ENCODE measurements around the gene ALDH18A1.

DNA sequence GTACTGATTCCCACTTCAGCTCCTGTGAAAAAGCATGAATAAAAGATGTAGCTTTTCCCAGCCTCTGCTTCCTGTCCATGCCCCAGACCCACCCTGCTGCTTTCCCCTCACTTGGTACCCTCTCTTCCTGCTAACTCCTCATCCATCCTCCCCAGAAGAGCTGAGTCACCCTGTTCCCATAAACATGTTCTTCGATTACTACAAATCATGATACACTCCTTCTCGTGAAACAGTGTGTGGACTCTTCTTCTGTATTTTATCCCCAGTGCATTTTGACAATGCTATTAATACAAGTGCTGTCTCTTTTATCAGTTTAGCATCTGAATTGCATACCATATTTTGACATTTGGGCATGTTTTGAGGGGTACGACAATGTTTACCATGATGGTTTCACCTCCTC, 49.6 kb downstream of the ALDH18A1 start:
- TF ChIP-seq, protein P1, sequence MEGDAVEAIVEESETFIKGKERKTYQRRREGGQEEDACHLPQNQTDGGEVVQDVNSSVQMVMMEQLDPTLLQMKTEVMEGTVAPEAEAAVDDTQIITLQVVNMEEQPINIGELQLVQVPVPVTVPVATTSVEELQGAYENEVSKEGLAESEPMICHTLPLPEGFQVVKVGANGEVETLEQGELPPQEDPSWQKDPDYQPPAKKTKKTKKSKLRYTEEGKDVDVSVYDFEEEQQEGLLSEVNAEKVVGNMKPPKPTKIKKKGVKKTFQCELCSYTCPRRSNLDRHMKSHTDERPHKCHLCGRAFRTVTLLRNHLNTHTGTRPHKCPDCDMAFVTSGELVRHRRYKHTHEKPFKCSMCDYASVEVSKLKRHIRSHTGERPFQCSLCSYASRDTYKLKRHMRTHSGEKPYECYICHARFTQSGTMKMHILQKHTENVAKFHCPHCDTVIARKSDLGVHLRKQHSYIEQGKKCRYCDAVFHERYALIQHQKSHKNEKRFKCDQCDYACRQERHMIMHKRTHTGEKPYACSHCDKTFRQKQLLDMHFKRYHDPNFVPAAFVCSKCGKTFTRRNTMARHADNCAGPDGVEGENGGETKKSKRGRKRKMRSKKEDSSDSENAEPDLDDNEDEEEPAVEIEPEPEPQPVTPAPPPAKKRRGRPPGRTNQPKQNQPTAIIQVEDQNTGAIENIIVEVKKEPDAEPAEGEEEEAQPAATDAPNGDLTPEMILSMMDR (optimal IDR thresholded peaks at IDR 0.05 in 1 of 3, IDR thresholded peaks at IDR 0.05 in 1 of 3, conservative IDR thresholded peaks at IDR 0.05 in 1 of 3; ENCODE audit: extremely low read depth in 1 of 3, insufficient read depth in 2 of 3, low read length in 3 of 3): no peak
- TF ChIP-seq EZH2 (IDR thresholded peaks at IDR 0.05; ENCODE audit: low read length): no peak
